Activated CD8-positive, alpha-beta T cell treated with anti-CD3 and anti-CD28 coated beads for 36 hours (primary cell): Measurements from ENCODE around the gene LRRC3. TPM values are rescaled to one million over a fixed set of nuclear protein-coding genes. Genes with fewer than 3 reads are reported as not detected.

Source experiments
- ATAC-seq: fragments of 200-7000 bp; cut with Tn5 transposase; one replicate; pipeline ENCODE4 v1.10.0; 2021; ENCODE audit warnings: mild to moderate bottlenecking, moderate library complexity
- CTCF ChIA-PET: fragments of 350-600 bp; sonication (Branson Sonifier 250); formaldehyde crosslinking; loops from one replicate; lab custom pipeline; 2021; ENCODE audit warnings: antibody characterized with exemption; lab: Charles Lee
- POLR2A ChIA-PET: fragments of 350-600 bp; sonication (Branson Sonifier 250); formaldehyde crosslinking; loops from one replicate; lab custom pipeline; 2021; ENCODE audit warnings: antibody characterized with exemption; lab: Charles Lee
- DNase-seq: peaks from one replicate; pipeline ENCODE4 v3.0.0-alpha.2; 2020
- H3K27ac Mint-ChIP-seq: one replicate; pipeline ENCODE4 v1.8.0; 2021; ENCODE audit warnings: mild to moderate bottlenecking, mixed read lengths
- H3K27me3 Mint-ChIP-seq: one replicate; pipeline ENCODE4 v1.8.0; 2021; ENCODE audit warnings: mixed read lengths
- H3K36me3 Mint-ChIP-seq: one replicate; pipeline ENCODE4 v1.8.0; 2021; ENCODE audit warnings: low read depth, mixed read lengths
- H3K4me1 Mint-ChIP-seq: one replicate; pipeline ENCODE4 v1.8.0; 2021; ENCODE audit warnings: low read depth, mixed read lengths
- H3K4me3 Mint-ChIP-seq: one replicate; pipeline ENCODE4 v1.8.0; 2021; ENCODE audit warnings: mild to moderate bottlenecking, moderate library complexity, mixed read lengths
- H3K9me3 Mint-ChIP-seq: one replicate; pipeline ENCODE4 v1.8.0; 2021; ENCODE audit warnings: mixed read lengths
- CTCF ChIP-seq: fragments of 200-600 bp; IDR thresholded peaks from one replicate; pipeline ENCODE4 v1.8.0; 2022; ENCODE audit warnings: antibody characterized with exemption, mild to moderate bottlenecking
- intact Hi-C: fragments of 100-400 bp; cut with micrococcal nuclease; formaldehyde crosslinking; loops from one replicate; pipeline ENCODE4 v1.10.0; 2022
- total RNA-seq, 2 experiments: library from RNA; stranded (reverse); gene quantifications; one replicate each; pipeline ENCODE4 v1.2.3, GENCODE V29; 2021

The LRRC3 gene, protein sequence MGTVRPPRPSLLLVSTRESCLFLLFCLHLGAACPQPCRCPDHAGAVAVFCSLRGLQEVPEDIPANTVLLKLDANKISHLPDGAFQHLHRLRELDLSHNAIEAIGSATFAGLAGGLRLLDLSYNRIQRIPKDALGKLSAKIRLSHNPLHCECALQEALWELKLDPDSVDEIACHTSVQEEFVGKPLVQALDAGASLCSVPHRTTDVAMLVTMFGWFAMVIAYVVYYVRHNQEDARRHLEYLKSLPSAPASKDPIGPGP
- total RNA-seq = 1 to 10 TPM; 1.8 to 1.9 TPM

DNA sequence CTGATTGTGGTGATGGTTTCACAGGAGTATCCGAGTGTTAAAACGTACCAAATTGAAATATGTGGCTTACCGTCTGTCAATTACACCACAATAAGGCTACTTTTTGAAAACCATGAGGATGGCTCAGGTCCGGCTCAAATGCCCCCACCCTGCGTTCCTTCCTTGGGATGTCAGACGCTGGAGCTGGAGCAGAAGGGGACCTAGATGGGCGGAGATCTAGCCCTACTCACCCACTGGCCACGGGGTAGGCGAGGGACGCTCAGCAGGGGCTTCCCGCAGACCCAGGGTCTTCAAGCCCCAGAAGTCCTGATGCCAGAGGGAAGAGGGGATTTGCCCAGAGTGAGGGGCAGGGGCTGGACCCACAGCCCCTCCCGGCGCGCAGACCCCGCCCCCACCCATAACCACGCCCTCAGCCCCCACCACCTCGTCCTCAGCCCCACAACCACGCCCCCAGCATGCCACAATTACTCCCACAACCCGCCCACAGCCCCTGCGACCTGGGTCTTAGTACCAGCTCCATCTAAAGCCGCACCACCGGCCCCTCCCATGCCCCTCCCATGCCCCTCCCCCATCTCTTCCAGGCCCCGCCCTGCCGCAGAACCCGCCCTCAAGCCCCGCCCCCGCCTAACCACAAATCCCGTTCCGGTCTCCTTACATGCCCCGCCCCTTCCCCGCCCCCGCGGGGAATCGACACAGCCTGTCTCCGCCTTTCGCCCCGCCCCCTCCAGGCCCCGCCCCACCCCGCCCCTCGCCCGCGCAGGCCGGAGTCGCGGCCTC is at the start of gene LRRC3:
Gene LRRC3 (plus strand): TSS at position 764 of the 777 bp plus-strand sequence. CDS start 1,135 bp downstream, outside the sequence.
- Mint-ChIP-seq H3K9me3 (peaks cover 7% of the 10 kb centered on the region), H3K36me3 (no peaks in the 10 kb centered on the region), H3K4me3 (peak within 1 kb of the TSS; percentile 69), H3K4me1 (no peaks in the 10 kb centered on the region), H3K27ac (no peak within 1 kb of the TSS), H3K27me3 (peaks cover 3% of the 10 kb centered on the region)
- intact Hi-C loops = no loop called here
- no peak for TF ChIP-seq CTCF
- DNase-seq (peak; percentile 90), ATAC-seq (peak; percentile 86)
- CTCF ChIA-PET = interaction anchor here (0.9 to 1.1 kb wide), 2 partner anchors 24 to 422 kb away, joined by 3 read pairs; no protein-coding TSS in a partner anchor
- POLR2A ChIA-PET = interaction anchor here (1.2 kb wide), 1 partner anchor 27 kb away, joined by 3 read pairs; no protein-coding TSS in a partner anchor

DNA sequence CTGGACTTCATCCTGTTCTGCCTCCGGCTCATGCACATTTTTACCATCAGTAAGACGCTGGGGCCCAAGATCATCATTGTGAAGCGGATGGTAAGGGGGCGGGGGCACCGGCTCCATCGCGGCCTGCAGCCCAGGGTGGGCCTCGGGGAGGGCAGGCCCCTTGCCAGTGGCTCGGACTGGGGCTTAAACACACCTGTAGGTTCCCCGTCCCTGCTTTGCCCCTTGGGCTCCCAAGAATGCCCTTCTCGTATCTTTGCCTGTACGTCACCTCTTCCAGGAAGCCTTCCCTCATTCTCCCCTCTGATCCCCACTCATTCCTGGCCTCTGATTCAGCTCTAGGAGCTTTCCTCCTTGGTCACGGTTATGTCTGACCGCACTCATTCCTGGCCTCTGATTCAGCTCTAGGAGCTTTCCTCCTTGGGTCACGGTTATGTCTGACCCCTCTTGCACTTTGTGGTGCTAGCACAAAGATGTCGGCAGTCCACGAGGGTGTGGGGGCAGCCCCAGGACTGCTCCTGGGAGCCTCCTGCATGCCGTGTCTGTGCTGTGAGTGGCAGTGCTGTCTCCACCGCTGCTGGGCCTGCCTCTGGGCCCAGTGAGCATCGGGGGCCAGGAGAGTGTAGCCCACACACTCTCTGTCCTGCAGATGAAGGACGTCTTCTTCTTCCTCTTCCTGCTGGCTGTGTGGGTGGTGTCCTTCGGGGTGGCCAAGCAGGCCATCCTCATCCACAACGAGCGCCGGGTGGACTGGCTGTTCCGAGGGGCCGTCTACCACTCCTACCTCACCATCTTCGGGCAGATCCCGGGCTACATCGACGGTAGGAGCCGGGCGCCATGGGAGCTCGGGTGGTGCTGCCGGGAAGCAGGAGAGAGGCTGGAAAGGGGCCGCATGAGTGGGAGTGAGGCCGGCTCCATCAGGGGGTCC is 49.1 kb upstream of the LRRC3 start:
- peaks cover 3% of the 10 kb centered on the region for H3K36me3 Mint-ChIP-seq
- peaks cover 2% of the 10 kb centered on the region for H3K9me3 Mint-ChIP-seq
- DNase-seq (no peak), ATAC-seq (no peak)
- no peak for TF ChIP-seq CTCF
- no peaks in the 10 kb centered on the region for H3K27me3 Mint-ChIP-seq
- intact Hi-C loops = no loop called here
- no peak overlapping the region for H3K27ac Mint-ChIP-seq
- H3K4me1 Mint-ChIP-seq = peaks cover 7% of the 10 kb centered on the region
- ChIA-PET CTCF (no interaction called here), POLR2A (no interaction called here)
- H3K4me3 Mint-ChIP-seq = no peak overlapping the region

GRCh38 chr21:44406953-44407352 is 48.4 kb upstream of the LRRC3 start:
- ChIA-PET CTCF (interaction anchor here (0.7 kb wide), 1 partner anchor 22 kb away, joined by 3 read pairs; no protein-coding TSS in a partner anchor), POLR2A (no interaction called here)
- intact Hi-C loops = no loop called here
- Mint-ChIP-seq H3K4me3 (no peak overlapping the region), H3K27me3 (no peaks in the 10 kb centered on the region), H3K36me3 (peaks cover 3% of the 10 kb centered on the region), H3K9me3 (peaks cover 2% of the 10 kb centered on the region), H3K27ac (peak overlapping the region; percentile 91), H3K4me1 (peaks cover 7% of the 10 kb centered on the region)
- DNase-seq (no peak), ATAC-seq (no peak)
- no peak for TF ChIP-seq CTCF

GRCh38 chr21:44407493-44407892 is 47.8 kb upstream of the LRRC3 start:
- DNase-seq (peak; percentile 80), ATAC-seq (peak; percentile 95)
- H3K27me3 Mint-ChIP-seq = no peaks in the 10 kb centered on the region
- H3K36me3 Mint-ChIP-seq = peaks cover 3% of the 10 kb centered on the region
- H3K27ac Mint-ChIP-seq = peak overlapping the region; percentile 91
- ChIA-PET CTCF (interaction anchor here (0.7 kb wide), 1 partner anchor 21 kb away, joined by 3 read pairs; no protein-coding TSS in a partner anchor), POLR2A (no interaction called here)
- peaks cover 7% of the 10 kb centered on the region for H3K4me1 Mint-ChIP-seq
- no peak overlapping the region for H3K4me3 Mint-ChIP-seq
- intact Hi-C loops = no loop called here
- no peak for TF ChIP-seq CTCF
- H3K9me3 Mint-ChIP-seq = peaks cover 2% of the 10 kb centered on the region
